ENCODE data around the gene PRR13.

GRCh38 chr12:53456654-53457366 is 15.3 kb downstream of the PRR13 start:
- TF ChIP-seq CTCF (IDR thresholded peaks at IDR 0.05), result no peak
- no peak for TF ChIP-seq POLR2A (IDR thresholded peaks at IDR 0.05)

Data from esophagus squamous epithelium (tissue), 4 donors.